C4-2B (cell line): ENCODE measurements around the gene LMAN1L.

Experiments used
- CTCF ChIP-seq: fragments of 450-650 bp; conservative IDR thresholded peaks from 2 replicates; pipeline ENCODE4 v1.5.1; 2017; ENCODE audit warnings: mild to moderate bottlenecking
- ZFX ChIP-seq: fragments of 450-650 bp; IDR thresholded peaks from 2 replicates; pipeline ENCODE4 v1.6.1; 2017

DNA sequence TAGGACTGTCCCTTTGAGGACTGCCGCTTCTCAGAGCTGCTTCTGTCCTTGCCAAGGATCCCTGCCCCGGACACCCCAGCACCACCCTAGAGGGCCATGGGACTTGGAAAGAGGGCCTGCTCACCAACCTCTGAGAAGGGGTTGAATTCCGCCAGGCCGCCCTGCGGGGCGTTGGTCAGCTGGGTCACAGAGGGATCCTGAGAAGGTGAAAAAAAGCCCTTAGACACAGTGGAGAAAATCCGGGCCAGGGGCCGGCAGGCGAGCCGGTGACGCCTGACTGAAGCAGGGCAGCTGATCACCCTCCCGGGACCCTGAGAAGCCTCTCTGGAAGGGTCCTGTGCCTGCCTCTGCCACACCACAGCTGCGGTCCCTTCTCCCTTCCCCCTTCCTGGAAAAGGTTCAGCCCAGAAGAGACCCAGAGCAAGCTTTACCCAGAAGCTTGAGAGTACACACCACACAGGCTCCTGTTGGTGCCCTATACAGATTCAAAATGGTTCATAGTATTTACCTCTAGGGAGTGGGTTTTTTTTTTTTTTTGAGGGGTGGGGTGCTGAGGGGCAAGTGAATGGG is 41.9 kb downstream of the LMAN1L start:
- TF ChIP-seq CTCF, result no peak
- TF ChIP-seq ZFX, result no peak
